ENCODE measurements around the gene PCYT2.
A peak's percentile ranks its signal among the peaks of the same experiment; 100 is the strongest.

The PCYT2 gene

DNA sequence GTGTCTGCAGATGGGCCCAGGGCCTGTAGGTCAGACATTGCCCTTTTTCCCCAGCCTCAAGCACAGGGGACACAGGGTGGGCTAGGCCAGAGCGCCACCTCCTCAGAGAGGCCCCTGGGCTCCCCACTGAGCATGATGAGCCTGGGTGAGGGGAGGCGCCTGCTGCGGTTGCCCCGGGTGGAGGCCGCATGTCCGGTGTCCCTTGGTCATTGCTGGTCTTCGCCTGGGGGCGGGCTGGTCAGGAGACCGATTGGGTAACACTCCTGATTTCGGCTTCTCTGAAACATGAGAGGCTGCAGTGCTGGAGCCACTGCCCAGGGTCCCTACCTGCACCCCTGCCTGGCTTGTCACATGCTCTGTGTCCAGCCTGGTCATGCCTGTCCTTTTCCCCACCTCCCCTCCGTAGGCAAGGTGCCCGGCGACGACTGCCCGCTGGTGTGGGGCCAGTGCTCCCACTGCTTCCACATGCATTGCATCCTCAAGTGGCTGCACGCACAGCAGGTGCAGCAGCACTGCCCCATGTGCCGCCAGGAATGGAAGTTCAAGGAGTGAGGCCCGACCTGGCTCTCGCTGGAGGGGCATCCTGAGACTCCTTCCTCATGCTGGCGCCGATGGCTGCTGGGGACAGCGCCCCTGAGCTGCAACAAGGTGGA is 11.6 kb downstream of the PCYT2 start:
- DNase-seq = no peak

DNA sequence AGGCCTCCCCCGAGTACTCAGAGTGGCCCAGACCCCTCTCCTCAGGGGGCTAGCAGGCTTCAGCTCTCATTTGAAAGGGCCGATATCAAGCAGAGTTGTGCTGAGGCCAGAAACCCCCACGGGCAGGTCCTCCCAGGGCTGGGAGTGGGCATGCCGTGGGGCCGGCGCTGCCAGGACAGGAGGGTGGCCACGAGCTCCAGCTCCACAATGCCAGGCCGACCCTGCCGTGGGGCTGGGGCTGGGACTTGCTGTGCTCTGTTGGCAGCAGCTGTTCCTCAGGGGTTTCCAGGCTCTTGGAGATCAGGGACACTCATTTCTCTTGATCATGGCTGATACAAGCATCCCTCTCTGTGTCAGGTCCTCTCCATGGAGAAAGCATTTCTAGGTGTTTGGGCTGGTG is 12.3 kb downstream of the PCYT2 start:
- no peak for DNase-seq

DNA sequence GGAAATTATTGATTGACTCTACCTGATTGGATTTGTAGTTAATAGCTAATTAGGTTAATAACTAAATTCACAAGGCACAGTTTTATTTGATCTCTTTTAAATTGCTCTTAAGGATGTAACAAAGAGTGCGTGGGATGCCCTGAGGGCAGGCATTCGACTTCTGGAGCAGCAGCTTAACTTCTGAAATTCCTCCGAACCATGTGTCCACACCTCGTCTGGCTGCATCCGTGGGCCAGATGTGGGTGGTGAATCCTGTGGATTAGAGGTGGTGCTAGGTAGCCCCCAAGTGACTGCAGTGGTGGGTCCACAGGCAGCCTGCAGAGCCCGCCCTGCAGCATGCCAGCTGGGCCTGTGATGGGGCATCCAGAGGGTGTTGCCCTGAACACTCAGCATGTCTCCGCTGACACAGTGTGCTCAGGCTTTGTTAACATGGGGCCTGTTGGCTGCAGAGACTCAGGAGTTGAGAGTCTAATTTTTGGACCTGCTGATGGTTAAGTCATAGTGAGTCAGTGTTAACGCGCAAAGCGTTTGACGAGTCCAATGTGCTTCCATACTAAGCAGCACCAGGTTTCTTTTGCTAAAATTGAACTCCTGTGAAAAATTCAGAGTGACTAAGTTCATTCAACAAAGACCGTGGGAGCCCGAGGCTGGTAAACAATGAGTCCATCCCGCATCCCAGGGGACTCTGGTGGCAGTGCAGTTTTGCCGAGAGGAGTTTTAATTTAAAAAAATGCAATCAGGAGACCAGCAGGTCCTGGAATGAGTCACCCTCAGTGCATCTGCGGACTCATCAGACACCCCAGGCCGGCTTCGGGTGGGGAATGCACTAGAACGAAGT is 13.0 kb downstream of the PCYT2 start:
- DNase-seq = no peak

DNA sequence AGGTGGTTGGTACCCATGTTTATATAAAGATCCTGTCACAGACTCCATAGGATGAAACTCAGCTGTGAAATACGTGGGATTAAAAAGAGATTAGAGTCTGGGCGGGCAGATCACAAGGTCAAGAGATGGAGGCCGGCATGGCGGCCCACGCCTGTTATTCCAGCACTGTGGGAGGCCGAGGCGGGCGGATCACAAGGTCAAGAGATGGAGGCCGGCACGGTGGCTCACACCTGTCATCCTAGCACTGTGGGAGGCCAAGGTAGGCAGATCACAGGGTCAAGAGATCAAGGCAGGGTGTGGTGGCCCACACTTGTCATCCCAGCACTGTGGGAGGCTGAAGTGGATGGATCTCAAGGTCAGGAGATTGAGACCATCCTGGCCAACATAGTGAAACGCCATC is 15.8 kb downstream of the PCYT2 start:
- no peak for DNase-seq

DNA sequence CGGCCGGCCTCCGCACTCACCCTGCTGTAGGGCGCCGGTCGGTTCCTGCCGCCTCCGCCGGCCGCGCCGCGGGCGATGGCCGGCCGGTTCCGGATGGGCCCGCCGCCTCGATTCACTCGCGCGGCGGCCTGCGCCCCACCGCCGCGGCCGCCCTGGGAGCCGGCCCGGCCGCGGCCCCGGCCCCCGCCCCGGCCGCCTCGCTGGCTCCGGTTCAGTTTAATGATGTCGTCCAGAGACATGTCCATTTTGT is 20.0 kb downstream of the PCYT2 start:
- no peak for DNase-seq

DNA sequence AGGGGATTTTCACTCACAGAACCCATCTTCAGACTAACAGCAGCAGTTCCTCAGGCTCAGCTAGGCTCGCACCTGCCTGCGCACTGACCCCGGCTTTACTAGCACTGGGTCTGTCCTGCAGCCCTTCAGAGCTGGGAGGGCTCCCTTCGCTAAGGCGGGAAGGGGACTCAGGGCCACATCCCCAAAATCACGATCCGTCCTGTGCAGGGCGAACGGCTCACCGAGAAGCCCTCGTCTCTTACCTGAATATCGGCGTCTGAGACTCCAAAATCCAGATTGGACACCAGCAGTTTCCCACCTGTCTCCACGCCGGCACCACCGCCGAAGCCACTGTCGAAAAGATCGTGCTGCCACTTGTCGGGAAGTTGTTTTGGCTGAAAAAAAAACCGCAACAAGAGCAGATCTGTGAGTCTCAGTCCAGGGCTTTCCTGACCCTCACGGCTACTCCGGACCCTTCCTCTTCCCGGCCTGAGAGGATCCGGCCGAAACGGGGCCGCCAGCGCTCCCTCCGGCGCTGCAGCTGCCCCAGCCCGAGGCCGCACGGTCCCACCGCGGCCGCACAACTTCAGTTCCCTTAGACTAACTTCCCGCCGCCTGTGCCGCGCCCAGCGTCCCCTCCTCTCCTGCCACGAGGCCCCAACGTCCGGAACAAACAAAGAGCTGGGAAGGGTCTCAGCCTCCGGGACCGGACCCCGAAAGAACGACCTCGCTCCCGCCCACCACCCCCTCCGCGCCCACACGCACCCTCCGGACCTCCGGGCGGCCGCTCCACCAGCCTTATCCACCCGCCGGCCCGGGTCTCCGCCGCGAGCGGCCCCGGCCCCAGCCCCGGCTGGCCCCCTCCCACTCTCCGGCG is 20.5 kb downstream of the PCYT2 start:
- peak; percentile 33 for DNase-seq

DNA sequence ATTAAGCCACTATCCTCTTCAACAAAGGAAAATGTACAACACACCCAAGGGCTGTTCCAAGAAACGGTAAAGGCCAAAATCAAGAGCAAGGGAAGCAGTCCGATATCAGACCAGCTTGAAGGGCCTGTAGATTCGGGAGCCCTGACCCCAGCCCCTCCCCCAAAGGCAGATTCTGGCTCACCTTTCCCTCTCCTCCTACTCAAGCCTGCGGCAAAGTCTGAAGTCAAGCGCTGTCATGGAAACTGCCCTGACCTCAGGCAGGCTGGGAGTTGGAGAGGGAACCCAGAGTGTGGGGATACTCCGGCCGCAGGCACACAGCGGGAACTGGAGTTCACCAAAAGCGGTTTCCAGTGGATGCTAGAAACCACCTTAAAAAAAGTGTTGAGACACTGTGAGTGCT is 21.6 kb downstream of the PCYT2 start:
- no peak for DNase-seq

DNA sequence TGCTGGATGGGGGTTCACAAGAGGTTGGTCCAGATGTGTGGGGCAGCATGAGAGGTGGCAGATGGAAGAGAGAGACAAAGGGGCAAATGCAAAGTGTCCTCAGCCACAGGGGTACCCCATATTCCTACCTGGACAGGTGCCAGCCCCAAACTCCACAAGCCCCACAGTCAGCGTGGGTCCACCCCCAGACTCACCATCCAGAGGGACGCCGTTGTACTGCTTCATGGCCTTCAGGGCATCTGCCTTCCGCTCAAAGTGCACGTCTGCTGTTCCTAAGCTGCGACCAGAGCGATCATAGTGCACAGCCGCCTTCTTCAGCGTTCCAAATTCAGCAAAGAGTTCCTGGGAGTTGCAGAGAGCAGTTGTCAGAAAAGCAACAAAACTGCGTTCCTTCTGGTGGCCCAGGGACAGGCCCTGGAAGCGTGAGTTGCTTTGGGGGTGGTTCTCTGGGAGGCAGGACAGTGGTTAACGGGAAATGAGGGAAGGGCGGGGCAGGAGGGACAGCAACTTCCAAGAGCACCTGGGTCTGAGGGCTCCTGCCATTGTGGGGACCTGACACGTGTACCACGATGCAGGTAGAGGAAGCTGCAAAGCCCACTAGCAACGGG is 22.1 kb downstream of the PCYT2 start:
- no peak for DNase-seq

DNA sequence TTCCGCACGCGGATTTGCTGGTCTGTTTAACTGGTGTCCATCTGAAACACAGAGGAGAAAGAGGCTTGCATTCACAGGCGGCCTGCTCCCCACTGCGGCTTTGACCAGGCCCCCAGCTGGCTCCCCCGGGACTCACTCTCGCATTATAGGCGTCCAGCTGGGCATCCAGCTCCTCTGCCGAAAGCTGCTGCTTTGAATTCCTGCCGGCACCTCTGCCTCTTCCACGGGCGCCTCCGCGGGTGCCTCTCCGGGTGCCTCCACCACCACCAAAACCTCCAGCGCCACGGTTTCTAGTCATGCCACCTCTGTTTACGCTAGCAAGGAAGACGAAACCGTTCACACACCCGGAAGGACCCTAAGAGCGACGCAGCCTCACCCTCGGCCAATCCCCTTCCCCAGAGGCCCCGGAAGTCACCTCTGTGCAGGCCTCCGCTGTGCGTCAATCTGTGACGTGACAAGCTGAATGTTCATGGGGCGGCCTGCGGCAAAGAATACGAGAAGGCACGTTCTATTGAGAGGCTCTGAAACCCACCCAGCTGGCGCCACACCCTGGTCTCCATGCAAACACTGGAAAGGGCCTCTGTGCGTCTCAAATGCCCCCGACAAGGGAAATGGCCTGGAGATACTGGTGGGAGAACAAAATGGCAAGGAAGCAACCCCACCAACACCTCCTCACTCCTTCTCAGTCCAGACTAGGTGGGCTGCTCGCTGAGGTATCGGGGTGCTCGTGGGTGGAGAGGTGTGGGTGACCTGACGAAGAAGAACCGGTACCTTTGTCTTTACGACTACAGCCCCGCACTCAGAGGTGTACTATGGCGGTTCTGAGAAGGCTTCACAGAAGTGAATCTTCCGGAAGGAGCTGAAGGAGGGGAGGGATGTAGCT is 22.9 kb downstream of the PCYT2 start:
- no peak for DNase-seq

DNA sequence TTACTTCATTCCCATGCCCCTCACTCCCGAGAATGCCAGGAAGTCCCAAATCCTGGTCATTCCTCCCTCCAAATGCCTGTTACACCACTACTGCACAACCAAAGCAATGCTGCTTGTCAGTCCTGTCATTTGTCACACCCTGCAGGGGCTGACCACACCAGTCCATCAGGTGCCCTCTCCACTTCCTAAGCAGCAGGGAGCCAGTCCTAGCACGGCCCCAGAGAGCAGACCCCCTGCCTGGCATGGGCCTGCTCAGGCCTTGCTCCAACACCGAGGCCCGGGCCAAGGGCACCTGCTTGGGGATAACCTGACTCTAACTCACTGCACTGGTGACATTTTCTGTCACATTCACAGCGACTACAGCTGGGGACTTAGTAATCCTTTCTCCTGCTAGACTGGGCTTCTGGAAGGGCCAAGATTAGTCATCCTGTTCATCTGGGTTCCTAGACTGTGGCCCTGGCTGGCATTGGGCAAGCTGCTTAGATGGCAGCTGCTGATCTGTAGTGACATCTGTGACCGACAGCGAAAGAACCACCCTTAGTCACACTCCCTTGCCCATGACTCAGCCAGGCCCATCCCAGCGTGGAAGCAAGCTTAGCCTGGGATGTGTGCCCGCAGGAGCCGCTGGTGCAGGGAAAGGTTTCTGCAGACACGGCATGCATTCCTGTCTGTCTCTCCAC is 25.2 kb downstream of the PCYT2 start:
- peak; percentile 40 for DNase-seq

DNA sequence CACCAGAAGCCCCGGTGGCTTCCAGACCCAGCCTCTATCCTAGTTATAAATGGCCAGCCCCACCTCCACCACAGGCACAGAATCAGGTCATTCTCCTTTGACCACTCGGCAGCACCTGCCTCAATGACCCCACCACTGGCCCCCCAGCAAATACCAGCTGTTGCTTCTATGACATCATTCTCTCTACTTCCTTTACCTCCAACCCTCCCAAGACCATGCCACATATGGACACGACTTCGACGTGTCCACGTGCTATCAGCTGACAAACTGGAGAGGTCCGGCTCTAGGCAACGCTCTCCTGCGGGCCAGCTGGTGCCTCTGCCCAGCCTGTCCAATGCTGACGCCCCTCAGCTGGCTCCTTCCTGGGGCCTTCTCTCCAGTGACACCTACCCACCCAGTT is 25.7 kb downstream of the PCYT2 start:
- DNase-seq = no peak

DNA sequence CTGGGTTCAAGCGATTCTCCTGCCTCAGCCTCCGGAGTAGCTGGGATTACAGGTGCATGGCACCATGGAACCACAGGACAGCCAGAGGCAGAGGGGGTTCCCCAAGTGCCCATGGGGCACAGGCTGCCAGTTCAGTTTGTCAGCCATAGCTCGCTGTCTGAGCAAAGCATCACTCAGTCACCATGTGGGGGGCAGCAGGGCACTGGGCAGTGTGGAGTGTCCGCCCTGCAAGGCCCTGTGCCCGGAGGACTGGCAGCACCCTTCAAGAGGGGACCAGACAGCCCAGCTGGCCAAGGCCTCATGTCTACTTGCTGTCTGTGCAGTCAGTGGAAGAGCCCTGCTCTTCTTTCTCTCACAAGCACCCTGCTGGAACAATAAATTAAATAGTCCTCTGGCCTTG is 26.2 kb downstream of the PCYT2 start:
- no peak for DNase-seq

DNA sequence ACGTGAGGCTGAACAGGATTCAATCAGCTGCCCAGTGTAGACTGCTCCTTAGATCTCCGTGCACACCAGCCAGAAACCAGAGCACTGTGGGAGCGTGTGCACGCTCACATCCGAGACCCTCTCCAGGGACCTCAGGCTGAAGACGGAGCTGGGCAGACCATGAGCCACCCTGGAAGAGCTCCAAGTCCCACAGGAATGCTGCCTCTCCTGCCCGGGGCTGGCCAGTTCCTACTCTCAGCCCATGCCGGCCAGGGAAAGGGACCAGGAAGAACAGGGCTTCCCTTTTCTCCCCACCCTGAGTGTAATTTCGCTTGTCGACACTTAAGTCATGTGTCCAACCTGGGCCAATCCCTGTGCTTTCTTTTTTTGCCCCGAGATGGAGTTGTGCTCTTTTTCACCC is 26.7 kb downstream of the PCYT2 start:
- DNase-seq = no peak

DNA sequence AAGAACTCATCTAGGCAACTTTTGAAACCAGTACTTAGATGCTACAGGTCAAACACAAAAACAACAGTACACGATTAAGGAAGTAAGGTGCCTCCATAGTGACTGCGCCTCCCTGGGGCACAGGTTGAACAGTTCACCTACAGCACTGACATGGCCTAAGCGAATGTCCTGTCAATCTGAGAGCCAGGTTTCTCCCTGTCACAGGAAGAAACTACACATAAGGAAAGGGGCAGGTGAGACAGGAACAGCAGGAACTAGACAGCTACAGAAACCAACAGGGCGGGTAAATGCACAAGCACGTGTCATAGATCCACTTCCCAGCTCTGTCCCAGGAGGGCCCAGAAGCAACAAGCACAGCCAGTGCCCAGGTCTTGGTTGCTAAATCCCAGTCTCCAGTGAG is 32.1 kb downstream of the PCYT2 start:
- DNase-seq = no peak

DNA sequence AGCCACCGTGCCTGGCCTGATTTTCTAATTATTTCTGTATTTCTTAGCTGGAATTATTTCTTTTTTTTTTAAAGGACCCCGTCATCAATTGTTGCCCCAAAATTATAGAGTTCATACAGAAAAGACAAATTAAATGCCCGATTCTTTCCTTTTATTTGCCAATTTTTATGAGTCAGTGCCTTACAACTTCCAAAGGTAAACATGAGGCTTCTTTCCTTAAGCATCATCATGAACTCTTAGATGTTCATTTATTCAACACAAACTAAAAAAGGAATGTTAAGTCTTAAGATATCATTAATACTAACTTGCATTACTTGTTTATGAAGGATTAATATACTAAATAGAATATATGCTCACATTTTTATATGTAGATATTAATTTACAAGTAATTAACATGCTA is 32.9 kb downstream of the PCYT2 start:
- DNase-seq = no peak

DNA sequence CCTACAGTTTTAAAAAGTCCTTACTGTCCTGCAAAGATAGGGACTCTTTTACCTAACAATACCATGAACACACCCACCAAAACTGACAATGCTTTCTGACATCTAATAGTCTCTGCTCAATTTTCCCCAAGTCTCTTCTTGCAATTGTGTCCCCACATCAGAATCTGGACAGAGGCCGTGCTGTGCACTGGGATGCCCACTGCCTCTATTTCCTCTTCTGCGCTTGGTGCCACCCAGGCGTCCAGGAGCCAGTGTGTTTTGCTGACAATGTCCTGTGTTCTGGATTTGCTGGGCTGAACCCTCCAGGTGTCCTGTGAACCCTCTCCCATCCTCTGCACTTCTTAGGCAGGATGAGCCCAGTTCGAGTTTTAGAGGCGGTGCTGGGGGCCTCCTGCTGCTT is 33.6 kb downstream of the PCYT2 start:
- DNase-seq = no peak

DNA sequence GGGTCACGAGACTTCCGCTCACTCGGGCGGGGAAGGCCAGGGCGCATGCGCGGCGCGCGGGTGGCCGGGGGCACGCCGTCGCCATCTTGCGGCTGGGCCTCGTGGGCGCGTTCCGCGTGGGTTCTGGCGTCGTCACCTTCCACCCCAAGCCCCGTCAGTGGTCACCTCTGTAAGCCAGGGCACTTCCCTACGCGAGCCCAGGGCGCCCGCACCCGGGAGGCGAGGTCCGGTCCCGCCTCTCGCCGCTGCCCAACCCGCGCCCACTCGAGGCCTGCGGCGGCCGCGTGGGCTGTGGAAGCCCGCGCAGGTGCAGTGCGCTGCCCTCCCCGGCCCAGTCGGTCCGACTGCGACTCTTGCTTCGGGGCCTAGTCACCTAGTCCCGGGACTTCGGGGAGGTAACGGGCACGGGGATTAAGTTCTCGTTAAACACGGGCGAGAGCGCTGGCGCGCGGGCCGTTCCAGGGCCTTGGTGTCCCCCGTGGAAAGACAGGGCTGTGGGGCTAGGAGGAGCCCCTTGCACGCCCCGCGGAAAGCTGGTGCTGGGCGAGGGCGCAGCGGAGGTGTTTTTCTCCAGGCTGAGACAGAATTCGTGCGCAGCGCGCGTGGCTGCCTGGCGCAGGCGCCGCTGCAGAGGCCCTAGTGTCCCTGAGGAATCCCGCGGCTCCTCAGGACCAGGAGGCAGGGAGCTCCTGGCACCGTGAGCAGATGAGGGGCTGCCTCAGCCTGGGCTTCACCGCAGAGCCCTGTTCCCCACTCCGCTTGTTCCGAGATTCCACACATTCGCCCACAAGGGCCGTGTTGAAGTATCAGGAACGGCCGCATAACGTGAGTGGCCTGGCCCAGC is 39.6 kb downstream of the PCYT2 start:
- peak; percentile 94 for DNase-seq

DNA sequence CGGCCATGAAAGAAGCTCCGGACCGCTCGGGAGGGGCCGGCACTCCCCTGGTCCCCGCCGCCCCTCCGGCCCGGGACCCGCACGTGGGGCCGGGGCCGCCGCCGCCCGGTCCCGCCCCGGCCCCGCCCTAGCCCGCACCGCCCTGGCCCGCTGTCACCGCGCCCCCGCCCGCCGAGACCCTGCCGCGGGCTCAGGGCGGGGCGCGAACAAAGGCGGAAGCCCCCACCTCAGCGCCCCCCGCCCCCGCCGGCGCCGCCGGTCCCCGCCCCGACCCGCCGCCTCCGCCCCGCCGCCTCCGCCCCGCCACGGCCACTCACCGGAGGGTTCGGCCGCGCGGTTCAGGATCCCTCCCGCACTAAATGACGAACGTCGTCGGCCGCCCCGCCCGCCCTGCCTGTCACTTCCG is 40.2 kb downstream of the PCYT2 start, which contains the start of gene ARHGDIA:
TSS of gene ARHGDIA (minus strand) at position 357 of the 406 bp plus-strand sequence. CDS start 1,407 bp downstream, outside the sequence.
- no peak for DNase-seq

DNA sequence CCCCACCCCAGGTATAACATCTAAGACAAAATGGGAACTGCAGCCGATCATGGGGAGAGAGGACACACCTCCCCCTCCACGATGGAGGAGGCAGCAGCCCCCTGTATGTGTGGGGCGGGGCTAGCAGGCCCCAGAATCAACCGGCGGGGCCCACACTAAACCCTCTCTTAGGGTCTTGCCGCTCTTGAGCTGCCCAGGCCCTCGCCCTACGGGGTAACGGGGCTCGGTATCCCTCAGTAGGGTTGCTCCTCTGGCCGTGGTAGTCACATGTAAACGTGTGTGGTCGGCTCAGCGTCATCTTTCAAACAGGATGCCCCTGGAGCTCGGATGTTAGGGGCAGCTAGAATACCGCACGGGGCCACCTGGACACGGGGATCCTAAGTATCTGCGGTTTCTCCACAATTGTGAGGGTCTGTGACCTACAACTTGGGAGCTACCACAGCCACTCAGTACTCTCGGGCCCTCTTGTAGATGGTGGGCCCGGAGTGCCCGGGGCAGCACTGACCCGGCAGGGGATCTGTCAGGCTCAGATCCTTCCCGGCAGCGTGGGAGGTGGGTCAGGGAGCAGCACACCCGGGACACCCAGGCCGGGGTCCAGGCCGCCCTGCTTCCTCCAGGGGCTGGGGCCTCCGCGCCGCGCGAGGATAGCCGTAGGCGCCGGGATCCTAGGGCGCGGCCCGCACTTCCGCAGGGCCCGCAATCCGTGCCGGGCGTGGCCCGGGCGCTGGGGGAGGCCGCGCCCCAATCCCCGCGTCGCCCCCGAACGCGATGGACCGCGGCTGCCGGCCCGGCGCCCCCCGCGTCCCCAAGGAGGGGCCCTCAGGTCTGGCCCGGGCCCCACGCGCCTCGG is 40.8 kb downstream of the PCYT2 start:
- peak; percentile 54 for DNase-seq
